Stimulated activated CD8-positive, alpha-beta memory T cell treated with anti-CD3 and anti-CD28 coated beads, Interleukin-7, amount 100 ng/mL, for 4 hours (primary cell): ENCODE data around the gene TMEM184B.

ENCODE experiments used
- DNase-seq, 2 donors: peaks; one replicate each; pipeline ENCODE4 v3.0.0-alpha.2; 2020; ENCODE audit warnings: low read depth in 2 of 2

TMEM184B gene

DNA sequence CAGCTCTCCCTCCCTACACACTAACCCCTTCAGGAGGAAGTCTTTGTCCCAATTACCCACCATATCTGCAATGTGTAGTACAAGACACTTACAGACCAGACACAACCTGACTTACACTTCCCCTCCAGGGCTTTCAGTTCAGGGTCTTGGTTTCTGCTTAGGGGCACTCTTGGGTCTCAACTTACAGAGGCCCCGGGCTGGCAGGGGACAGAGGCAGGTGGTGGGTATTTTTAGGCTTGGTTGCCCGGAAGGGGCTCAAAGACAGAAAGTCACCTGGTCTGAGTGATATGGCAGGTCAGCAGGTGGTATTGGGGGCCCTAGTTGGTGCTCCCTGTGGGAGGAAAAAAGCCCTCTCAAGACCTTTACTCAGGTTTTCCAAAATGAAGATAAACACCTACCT lies 3.4 kb upstream of the TMEM184B start:
- DNase-seq = no peak

DNA sequence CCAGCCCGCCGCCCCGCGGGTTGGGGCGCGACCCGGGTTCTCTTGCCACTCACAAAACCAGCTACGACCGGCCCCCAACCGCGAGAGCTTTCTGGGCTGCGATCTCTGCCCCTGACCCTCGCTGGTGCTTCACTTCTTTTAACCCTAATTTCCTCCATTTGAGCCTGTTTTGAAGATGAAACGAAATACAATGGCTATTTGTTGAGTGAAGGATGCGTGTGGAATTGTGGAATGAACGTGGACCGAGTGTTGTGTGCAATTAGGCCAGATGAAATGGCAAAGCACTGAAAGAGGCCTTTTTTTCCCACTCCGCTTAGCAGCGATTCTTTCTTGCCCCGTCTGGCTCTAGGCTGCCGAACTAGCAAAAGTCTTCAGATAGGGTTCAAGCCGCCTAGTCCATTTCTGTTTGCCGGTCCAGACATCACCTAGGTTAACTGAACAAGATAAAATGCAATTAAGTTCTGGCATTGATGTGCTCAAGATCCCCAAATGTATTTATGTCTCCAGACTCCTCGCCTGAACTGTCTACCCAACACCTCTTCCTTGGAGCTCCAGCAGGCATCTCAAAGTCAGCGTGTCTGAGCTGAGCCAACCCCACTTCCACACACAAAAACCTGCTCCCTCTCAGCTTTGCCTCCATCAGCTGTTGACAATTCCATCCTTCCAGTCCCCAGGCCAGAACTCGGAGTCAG lies 471 bp upstream of the TMEM184B start:
- no peak for DNase-seq

DNA sequence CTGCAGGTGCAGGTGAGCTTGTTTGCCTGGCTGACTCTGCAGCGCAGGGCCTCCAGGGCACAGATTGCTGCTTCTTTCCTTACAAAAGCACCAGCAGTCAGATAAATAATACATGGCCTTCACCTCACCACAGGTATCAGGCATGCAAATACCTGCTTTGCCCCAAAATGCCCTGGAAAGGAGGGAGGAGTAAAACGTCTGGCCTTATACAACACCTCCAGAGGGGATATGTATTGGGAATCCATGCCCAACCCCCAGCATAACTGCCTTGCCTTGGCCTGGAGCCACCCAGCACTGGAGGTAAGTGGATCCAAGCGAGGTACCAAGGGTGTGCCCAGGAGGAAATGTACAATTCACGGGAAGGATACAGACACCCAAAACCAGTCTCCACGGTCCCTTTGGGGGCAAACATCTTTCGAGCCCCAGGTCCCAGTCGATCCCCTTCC lies 860 bp downstream of the TMEM184B start:
- no peak for DNase-seq

DNA sequence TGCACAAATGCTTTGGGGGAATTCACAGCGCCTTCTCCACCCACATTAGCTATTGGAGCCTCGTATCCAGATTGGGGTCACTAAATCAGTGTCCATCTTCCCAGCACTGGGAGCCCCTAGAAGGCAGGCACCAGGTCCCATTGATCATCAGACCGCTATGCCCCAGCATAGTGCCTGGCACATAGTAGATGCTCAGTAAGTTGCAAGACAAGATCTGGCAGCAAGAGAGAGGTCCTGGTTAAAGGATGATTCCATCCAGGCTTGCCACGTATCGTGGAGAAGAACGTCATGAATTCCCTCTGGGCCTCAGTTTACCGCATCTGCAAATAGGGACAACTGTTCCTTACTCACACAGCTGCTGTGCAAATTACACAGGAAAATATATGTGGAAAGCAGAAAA lies 1.7 kb downstream of the TMEM184B start:
- no peak for DNase-seq

DNA sequence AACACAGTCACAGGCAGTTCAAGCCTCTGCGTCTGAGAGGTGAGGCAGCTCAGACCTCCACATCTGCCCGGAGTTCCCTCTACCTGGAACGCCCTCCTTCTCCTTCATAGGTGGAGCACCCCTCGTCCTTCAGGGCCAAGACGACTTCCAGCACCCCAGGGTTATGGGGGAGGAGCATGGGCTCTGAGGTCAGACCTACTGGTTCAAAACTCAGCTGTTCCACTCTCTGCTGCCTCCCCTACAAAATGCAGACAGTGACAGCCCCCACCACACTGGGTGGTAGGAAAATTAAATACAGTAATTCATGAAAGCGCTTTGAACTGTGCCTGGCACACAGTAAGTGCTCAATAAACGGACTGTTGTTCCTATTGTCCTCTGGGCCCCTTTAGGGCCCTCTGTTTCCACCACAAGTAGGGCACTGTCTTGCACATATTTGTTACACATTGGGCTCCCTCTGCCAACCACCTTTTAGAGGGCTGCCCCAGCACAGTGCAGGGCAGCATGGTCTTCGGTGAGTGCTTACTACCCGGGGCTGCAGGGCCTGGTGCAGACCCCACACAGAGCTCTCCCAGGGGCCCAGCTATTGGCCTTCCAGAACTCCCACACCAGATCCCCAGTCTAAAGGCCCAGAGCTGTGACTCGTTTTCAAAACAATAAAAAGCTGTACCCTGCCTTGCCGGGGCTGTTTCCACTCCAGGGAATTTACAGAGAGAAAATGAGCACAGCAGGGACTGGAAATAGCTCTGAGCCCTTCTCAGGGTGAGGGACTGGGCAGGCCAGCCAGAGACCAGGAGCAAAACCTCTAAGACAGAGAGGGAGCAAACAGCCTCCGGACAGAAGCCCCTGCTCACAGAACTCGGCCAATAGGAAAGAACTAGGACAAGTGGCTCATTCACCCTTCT lies 2.5 kb downstream of the TMEM184B start:
- no peak for DNase-seq

DNA sequence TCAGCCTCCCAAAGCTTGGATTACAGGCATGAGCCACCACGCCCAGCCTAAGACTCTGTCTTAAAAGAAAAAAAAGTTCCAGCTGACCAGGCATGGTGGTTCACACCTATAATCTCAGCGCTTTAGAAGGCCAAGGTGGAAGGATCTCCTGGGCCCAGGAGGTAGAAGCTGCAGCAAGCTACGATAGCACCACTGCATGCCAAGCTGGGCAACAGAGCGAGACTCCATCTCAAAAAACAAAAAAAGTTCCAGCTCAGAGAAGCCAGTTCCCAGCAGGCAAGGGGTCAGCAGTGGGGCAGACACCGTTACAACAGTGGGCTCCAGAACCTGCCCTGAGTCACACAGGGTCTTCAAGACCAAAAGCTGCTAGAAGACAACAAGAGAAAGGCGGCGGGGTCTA lies 3.3 kb downstream of the TMEM184B start:
- DNase-seq = no peak

DNA sequence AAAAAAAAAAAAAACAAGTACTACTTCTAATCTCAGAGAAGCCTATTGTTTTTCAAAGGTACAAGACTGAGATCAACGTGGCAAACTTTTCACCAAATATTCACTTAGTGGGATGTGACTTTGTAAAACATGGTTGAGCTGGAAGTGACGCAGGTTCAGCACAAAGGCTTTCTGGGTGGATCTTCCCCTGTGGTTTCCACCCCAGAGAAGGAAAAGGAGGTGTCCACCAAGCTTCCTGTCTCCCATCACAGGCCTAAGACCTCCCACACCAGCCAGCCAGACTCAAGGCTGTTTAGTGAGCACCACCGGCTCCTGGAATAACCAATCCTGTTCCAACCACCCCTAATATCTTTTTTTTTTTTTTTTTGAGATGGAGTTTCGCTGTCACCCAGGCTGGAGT lies 5.7 kb downstream of the TMEM184B start:
- peak; percentile 17 to 26 for DNase-seq

DNA sequence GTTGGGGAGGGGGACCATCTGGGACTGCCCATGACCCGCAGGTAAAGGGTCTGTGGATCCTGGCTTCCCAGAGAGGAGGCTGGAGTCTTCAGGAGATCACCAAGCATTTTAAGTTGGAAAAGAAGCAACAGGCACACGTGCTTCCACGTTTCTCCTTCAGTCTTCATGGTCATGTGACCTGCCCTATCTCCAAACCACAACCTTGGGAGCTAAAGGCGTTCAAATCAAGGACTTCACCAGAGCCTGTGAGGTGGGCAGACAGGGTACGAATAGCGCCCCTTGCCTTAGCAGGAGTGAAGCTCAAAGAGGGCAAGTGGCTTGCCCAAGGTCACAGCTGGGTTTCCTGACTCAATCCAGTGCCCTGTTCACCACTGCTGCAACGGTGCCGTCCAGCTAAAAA lies 6.7 kb downstream of the TMEM184B start:
- no peak for DNase-seq

DNA sequence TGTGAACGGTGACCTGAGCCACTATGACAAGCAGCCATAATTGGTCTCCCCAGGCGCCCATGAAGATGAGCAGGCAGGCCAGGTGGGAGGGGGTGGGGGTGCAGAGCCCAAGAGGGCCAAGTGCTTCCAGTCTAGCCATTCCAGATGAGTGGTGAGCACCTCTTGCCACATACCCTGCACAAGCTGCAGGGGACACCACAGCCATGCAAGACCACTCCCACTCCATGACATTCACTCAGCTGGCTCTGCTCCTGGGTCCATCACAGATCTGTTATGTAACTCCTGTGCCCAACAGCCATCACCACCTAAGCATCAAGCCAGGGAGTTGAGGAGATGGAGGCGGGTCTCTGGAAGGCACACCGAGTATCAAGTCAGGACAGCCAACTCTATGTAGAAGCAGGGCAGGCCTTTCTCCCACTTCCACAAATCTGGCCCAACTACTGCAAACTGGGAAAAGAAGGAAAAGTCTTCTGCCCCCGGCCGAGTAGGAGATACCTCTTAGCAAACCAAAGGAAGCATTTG lies 8.4 kb downstream of the TMEM184B start:
- no peak for DNase-seq

DNA sequence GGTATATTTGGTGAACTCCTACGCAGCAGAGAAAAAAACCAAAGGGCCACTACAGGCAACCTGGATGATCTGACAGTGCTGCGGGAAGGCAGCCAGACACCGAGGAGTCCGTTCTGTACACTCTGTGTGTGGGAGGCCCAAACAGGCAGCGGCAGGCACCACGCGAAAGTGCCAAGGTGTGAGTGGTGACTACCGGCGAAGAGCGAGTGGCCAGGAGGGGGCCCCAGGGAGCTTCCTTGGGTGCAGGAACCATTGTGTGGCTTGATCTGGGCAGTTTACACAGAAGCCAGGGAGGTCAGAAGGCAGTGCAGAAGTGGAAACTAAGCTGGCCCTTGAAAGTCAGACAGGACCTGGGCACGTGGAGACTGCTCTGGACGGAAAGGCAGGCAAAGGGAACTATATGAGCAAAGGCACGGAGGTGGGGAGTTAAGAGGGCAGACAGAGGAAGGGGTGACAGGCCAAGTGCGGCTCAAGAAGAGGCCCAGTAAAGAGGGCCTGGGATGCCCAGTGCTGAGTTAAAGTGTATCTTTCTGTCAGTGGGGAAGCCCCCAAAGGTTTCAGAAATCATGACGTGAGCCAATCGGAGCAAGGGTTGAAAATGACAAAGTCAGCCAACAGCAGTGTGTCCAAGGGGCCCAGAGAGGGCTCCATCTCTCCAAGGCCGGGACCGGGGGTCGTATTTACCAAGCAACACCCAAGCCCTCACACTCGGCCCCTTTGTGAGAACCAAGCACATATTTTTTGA lies 10.6 kb downstream of the TMEM184B start:
- DNase-seq = peak in 1 of 2 donors; percentile 25

DNA sequence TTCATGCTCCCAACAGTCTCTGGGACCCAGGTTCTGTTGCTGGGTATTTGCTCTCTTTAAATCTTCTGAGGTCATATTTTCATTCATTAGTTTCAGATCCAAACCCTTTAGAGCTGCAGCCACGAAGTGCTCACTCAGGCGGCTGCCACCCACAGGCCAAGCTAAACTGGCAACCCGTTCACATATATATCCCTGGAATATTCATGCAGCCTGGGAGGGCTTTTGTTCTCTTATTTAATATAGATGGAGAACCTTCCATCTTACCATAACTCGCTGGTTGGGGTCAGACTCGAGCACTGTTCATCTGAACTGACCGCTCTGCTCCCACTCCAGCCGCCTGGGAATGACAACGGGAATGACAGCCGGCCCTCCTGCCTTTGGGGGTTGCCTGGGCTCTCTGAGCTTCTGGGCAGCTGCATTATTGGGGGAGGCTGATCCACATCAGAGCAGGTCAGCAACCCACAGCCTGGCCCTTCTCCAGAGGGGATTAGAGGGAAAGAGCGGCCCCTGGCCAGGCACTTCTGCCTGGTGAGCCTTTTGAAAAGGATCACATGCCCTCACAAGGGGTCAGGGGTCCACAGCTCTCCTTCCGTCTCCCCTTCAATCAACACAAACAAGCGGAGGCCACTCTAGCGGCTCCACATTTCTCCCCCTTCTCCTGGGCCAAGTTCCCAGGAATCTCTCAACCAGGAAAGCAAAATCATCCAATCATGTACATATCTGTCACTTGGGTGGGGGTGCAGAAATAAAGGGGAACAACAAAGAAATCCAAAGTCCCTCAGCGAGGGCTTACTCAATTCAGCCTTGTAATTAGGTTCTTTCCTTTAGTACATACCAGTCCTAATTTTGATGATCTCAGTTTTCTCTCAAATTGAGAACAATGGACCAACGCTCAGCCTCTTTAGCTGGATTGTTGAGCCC lies 11.8 kb downstream of the TMEM184B start:
- DNase-seq = no peak

DNA sequence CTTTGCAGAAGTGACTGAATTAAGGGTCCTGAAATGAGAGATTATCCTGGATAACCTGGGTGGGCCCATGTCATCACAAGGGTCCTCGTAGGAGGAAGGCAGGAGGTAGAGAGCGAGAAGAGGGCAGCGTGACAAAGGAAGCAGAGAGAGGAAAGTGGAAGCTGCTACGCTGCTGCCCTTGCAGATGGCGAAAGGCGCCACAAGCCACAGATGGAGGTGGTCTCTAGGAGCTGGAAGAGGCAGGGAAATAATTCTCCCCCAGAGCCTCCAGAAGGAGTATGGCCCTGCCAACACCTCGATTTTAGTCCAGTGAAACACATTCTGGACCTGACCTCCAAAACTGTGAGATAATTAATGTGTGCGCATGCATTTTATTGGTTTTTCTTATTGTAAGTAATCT lies 13.4 kb downstream of the TMEM184B start:
- DNase-seq = no peak

DNA sequence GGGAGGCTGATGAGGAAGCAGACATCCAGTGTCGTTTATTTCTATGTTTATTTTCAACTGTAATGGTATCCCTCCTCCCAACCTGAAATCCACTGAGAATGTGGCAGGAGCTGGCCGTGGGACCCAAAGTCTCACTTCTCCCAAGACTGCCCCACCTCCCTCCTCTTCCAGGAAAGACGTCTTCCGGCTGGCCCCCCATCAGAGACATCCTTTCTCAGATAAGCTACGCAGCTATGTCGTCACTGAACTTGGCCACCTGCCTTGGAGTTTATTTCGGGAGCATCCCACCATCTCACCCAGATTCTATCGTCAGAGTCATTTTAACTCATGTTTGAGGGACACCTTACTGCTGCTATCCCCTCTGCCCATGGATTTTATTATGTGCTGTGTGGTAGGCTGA lies 13.9 kb downstream of the TMEM184B start:
- DNase-seq = no peak

DNA sequence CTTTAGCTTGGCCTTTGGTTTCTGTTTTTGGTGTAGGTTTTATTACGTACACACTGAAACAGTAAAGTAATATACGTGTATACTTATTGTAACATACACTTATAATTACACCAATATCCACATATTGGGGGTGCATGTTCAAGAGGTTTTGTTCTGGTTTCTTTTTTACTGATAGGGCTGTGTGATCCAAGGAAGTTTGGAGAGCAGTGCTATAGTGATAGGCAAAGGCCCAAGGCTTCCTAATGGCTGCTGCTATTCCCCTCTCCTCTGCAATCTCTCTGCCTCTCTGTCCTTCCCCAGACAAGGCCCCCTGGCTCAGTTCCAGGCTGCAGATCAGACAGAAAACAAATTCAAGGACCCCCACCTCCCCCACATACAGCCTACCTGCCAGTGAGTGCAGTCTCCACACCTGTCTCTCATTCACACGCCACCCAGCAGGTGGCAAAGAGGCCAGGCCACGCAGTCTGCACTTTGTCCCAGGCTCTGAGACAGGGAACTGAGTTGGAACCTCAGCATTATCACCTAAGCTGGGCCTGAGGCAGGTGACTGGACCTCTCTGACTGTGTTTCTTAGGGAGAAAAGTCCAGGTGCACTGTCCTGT lies 15.1 kb downstream of the TMEM184B start:
- no peak for DNase-seq

DNA sequence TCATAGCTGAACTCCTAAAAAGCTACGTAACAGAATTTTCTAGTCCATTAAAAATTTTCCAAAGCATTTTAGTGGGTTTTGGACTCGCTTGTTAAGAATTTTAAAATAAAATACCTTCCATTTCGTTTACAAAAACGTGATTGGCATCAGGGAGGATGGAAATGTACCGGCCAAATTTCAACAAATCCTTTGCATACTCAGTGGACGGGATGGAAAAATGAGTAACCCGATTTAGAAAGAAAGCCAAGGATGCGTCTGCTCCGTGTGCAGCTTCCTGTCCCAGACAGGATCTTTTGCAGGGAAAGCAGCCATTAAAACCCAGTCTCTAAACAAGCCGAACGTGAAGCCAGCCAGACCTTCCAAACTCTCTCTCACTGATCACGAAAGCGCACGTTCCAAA lies 15.6 kb downstream of the TMEM184B start:
- no peak for DNase-seq

DNA sequence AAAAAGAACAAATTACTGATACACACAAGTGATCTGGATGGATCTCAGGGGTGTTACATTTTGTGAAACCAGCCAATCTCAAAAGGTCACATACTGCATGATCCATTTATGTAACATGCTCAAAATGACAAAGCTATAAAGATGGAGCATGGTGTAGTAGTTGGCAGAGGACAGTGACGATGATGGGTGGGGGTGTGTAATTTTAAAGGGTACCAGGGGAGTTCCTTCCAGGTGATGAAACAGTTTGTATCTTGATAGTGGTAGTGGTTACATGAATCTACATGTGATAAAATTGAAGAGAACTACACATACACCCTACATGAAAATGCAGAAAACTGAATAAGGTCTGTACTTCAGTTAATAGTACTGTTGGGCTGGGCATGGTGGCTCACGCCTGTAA lies 17.1 kb downstream of the TMEM184B start:
- no peak for DNase-seq

DNA sequence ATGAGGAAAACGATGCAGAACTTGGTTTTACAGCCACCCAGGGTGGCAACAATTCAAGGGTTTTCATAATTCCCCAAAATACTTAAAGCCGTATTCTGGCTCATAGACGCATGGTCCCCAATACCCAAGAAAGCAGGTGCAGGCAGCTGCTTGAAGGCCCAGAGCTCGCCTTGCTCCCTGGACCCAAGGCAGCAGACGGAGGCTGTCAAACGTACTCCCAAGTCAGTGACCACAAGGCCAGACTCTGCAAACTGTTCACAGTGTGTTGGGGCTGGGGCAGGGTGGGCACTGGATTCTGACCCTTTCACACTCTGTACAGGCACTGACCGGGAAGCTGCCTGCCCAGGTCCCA lies 21.5 kb downstream of the TMEM184B start:
- no peak for DNase-seq

DNA sequence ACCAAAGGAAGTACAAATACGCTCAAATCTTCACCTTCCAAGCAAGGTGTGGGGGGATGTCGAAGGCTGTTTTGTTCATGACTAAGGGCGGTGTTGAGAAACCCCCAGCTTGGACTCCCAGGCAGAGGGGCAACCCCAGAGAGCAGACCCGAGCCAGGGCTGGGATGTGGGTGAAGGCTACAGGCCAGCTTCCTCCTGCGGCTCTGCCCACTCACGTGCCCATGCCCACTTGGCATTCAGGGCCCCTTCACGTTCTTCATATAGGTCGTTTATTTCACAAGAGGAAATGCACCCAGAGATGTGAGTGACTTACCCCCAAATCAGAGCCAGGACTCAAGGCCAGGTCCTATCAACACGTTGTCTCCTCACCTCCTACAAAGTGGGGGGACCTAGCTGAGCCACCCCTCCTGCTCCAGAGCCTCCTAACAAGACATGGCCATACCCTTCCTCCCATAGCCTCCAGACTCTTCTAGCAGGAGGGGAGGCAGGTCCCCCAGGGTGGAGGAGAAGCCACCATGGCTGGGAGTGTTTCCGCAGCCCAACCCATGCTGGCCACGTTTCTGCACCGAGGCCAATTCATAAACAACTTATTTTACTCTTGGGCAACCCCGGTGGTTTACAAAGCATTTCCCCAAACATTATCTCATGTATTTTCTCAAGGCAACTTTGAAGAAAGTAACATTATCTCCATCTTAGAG lies 22.0 kb downstream of the TMEM184B start:
- no peak for DNase-seq

DNA sequence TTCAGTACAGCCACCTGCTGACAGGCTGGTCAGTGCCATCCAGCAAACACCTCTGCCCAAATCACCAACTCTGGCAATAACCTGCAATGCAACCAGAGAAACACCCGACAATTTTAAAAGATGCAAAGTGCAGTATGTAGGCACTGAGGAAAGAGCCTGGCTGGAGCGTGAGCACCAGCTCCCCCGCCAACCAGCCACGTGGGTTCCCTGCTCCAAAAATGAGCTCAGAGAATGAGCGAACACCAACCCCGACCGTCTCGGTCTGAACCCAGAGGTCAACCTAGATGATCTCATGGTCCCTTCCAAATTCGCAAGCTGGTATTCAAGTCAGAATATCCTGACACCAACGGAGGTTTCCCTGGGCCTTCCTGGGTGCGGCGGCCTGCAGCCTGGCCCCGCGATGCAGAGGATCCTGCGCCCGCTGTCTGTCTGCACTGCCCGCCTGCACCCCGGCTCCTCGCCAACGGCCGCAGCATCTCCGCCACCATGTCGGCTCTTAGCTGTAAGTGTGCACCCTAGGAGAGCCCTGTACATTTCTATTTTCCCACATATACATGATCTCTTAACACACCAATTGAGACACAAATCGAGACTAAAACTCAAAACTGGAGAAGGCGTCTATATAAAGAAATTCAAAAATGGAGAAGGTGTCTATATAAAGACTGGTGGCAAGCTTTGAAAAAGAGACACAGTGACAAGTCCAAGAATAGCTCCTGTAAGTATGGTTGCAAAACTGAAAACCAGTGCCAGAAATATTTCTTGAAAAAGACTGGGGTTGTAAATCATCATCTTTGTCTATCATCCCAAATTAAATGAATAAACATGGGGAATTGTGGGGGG lies 22.8 kb downstream of the TMEM184B start:
- DNase-seq = no peak
